Thyroid gland (tissue), 4 donors: Measurements from ENCODE around the gene MED16.

Experiments used
- CTCF ChIP-seq, 6 experiments: fragments of 200-600 bp in 3 of 6; fragments of 450-650 bp in 3 of 6; sonication (generic) in 3 of 6; IDR thresholded peaks; one replicate each; pipeline ENCODE4 v1.5.1; 2016 to 2019; ENCODE audit warnings: antibody characterized with exemption in 6 of 6, mild to moderate bottlenecking in 2 of 6, inconsistent platforms in 1 of 6, moderate library complexity in 1 of 6
- POLR2A ChIP-seq, 2 donors: fragments of 450-650 bp; IDR thresholded peaks; one replicate each; pipeline ENCODE4 v1.6.1; 2017; ENCODE audit warnings: antibody characterized with exemption in 2 of 2, mild to moderate bottlenecking in 2 of 2, moderate library complexity in 1 of 2

- TF ChIP-seq POLR2A (IDR thresholded peaks at IDR 0.05) (no peak), CTCF (IDR thresholded peaks at IDR 0.05) (no peak)
These were observed 7.5 kb upstream of the MED16 start for GRCh38 chr19:900302-901111.
